AG20443 (cell line): ENCODE results near the gene ATG7.
A peak's percentile ranks its signal among the peaks of the same experiment; 100 is the strongest.

Experiments
- DNase-seq: peaks from one replicate; pipeline ENCODE4 v3.0.0; 2012; ENCODE audit warnings: low spot score, mixed read lengths

Gene ATG7, protein sequence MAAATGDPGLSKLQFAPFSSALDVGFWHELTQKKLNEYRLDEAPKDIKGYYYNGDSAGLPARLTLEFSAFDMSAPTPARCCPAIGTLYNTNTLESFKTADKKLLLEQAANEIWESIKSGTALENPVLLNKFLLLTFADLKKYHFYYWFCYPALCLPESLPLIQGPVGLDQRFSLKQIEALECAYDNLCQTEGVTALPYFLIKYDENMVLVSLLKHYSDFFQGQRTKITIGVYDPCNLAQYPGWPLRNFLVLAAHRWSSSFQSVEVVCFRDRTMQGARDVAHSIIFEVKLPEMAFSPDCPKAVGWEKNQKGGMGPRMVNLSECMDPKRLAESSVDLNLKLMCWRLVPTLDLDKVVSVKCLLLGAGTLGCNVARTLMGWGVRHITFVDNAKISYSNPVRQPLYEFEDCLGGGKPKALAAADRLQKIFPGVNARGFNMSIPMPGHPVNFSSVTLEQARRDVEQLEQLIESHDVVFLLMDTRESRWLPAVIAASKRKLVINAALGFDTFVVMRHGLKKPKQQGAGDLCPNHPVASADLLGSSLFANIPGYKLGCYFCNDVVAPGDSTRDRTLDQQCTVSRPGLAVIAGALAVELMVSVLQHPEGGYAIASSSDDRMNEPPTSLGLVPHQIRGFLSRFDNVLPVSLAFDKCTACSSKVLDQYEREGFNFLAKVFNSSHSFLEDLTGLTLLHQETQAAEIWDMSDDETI

GRCh38 chr3:11271986-11272904 lies at the start of gene ATG7:
Gene ATG7, plus strand, starts transcription at chr3:11272397. Its CDS starts 26,299 bp downstream, at chr3:11298696.
- peak; percentile 100 for DNase-seq

DNA sequence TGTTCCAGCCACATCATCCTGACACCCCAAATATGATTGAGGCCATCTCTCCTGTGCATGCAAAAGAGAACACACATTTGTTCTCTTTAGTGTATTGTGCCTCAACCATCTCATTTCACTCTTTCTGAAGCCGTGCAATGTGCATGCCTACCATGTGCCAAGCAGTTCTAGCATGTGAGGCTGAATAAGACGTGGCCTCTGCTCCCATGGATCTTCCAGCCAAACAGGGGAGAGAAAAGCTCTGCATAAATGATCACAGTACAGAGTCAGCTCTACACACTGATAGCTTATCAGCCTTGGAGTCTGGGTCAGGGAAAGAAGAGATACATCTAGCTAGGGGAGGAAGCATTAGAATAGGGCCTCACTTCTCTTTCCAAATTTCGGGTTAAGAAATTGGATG lies 48.2 kb upstream of the ATG7 start:
- no peak for DNase-seq

GRCh38 chr3:11224870-11225229 lies 47.3 kb upstream of the ATG7 start:
- no peak for DNase-seq

DNA sequence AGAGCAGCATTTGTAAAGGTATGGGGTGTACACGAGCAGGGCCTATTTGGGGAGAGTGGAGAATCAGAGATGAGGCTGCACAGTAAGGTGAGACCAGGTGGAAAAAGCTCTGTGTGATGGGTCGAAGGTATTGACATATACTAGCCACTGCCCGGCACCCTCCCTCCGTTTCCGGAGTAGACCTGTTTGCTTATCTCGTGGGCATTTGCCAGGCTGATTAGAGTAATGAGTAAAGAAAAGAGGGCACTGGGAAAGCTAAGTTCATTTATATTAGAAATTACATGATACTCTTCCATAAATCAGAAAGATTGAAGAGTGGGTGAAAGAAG lies 46.2 kb upstream of the ATG7 start:
- DNase-seq: no peak

- DNase-seq: peak; percentile 28
These were observed 44.2 kb upstream of the ATG7 start for GRCh38 chr3:11228041-11228440.

DNA sequence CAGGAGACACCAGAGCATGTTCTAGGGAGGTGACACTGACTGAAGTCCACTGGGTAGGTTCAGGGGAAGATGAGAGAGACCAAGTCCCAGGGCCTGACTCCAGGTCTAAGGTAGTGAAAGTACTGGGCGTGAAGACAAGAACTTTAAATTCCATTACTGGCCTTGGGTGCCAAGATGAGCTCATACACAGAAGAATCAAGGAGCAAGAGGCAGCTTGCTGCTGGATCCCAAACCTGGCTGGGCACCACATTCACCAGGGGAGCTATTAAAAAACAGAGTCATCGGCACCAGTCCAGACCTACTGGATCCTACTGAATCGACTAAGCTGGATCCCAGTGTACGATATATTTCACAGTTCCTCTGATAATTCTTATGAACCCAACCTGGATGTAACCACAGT lies 42.1 kb upstream of the ATG7 start:
- no peak for DNase-seq

GRCh38 chr3:11230832-11231231 lies 41.4 kb upstream of the ATG7 start:
- DNase-seq: no peak

DNA sequence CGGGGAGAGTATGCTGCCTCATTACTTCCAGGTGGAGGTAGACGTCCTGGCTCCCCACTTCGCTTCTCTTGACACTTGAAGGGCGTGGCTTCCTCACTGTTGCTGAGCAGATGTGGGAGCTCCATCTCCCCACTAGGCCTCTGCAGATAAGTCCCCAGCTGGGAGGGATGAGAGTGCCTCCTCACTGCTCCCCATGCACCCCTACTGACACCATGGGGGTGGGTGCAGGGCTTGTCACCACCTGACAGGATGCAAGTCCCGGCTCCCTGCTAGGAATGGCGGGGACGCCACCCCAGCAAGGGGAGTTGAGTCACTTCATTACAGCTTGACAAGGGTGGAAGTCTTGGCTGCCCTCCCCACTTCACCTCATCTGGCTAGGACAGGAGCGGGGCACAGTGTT lies 36.8 kb upstream of the ATG7 start:
- no peak for DNase-seq

DNA sequence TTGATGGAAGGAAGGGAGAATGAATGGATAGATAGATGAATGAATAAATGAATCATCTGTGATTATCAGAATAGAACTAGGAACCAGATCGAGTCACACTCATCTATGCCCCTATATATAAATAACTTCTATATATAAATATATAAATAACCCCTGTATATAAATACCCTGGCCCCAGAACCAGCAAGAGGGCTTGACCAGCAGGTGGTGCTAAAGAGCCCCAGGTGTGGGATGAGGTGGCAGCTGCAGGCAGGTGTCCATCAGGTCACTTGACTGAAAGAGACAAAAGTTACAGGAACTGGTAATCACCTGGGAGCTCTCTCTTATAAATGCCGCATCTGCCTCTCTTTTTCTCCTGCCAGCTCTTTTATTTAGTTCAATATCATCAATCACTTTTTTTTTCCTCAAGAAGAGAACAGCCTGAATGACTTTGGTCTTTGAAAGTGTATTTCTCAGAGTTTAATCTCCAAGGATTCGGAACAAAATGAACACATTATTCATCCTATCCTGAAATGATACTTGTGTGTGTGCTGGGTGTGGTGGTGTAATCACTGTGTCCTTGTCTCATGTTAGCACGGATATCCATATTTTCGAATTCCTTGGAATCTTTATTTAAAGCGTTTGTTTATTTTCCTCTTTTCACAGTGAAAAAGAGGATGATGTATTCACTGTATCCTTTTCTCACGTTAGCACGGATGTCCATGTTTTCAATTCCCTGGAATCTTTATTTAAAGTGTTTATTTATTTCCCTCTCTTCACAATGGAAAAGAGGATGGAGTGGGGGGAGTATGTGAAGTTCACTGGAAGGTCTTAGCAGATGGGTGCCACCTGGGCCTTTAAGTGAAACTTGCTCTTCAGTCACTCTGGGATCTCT lies 35.4 kb upstream of the ATG7 start:
- peak; percentile 33 for DNase-seq

DNA sequence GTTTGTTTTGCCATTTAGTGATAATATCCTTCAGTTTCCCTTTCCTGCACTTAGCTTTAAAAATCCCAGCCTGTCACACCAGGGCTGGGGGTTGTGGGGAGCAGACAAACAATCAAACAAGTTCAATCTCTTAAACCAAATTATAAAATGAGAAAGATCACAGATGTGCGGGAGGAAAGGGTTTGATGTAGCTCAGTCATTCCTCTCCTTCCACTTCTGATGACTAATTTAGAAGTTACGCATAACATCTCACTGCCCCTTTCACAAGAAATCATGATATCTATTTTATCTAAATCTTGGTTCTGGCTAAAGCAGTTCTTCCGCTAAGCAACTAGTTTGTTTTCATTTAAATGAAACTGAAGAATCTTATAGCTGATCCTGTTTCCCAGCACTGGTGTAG lies 34.1 kb upstream of the ATG7 start:
- DNase-seq: peak; percentile 61

DNA sequence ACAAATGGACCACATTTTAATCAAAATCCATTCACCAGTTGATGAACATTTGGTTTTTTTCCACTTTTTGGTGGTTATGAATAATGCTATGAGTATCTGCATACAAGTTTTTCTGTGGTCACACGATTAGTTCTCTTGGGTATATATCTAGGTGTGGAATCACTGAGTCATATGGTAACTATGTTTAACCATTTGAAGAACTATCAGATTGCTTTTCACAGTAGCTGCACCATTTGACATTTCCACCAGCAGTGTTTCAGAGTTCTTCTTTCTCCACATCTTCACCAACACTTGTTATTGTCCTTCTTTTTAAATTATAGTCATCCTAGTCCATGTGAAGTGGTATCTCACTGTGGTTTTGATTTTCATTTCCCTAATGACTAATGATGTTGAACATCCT lies 33.3 kb upstream of the ATG7 start:
- peak; percentile 44 for DNase-seq

- no peak for DNase-seq
These were observed 32.4 kb upstream of the ATG7 start for GRCh38 chr3:11239796-11240195.

- DNase-seq: no peak
These were observed 31.7 kb upstream of the ATG7 start for GRCh38 chr3:11240496-11240895.

DNA sequence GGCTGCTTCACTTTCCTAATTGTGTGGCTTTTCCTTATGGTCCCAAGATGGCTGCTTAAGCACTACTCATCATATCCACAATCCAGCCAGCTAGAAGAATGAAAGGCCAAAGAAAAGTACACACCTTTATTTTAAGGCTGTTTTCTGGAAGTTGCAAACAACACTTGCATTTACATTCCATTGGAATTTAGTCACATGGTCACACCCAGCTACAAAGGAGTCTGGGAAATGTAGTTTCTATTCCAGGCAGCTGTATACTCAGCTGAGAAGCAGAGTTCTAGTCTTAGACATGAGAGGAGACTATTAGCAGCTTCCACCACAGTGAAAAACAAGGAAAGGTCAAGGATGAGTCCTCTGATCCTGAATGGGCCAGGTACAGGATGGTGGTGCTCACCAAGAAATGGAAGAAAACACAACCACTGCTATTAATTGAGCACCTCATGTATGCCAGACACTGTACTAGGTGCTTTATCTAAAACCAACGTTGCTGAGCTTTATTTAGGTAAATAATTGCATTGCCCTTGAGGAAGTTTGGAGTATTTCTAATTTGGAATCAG lies 28.0 kb upstream of the ATG7 start:
- DNase-seq: peak; percentile 43

GRCh38 chr3:11245276-11245675 lies 26.9 kb upstream of the ATG7 start:
- no peak for DNase-seq

DNA sequence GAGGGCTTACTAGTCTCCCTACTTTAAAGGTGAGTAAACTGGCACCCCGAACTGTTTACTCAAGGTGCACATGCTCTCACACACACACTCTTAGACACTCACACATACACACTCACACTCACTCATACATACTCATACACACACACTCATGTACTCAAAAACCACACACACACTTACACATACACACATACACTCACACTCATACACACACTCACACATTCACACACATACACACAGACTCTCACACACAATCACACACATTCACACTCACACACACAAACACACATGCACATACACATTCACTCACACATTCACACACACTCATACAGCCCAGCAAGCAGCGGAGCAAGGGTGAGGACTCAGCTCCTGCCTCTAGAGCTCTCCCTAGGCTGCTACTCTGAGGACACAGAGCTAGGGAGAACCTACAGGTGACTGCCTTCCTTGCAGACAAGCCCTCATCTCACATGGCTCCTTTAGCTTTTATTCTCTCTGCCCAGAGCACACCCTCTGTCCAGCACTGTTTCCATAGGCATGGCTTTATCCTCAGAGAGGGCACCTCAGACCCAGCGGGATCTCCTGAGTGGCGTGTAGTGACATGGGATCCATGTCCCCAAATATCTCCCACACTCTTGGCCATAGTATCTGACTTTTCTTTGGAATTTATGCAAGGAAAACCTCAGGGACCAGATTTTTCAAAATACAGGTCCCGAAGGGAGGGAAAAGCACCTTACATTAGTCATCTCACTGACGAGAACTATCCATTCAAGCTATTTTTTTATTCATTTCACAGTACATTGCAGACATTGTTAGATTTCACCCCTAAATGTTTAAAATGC lies 26.2 kb upstream of the ATG7 start:
- no peak for DNase-seq

DNA sequence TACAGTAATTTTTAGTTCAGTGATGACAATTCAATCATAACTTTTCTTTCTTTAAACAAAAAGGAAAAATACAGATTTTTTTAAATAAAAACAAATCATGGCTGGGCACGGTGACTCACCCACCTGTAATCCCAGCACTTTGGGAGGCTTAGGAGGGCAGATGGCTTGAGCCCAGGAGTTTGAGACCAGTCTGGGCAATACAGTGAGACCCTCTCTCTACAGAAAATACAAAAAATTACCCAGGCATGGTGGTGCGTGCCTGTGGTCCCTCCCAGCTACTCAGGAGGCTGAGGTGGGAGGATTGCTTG lies 25.6 kb upstream of the ATG7 start:
- DNase-seq: no peak

- DNase-seq: no peak
These were observed 24.8 kb upstream of the ATG7 start for GRCh38 chr3:11247362-11247761.

DNA sequence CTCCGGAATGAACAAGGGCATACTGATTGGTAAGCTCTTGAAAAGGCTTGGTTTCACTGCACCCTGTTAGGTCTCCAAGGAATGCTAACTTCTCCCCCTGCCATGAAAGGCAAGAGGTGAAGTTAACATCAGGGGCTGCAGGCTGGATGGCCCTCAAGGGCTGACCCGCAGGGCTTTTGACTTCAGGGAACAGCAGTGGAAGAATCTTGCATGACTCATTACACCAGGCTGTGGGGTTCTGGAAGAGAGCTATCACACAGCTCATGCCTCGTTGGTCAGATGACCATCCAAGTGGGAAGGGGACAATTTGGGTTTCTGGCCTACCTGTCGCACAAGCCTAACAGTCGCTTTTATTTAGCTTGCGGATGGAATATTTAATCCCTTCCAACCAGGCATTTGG lies 23.6 kb upstream of the ATG7 start:
- DNase-seq: no peak

- no peak for DNase-seq
These were observed 21.0 kb upstream of the ATG7 start for GRCh38 chr3:11250902-11251806.
